Calu3 (cell line): ENCODE measurements around the gene OGFOD3. TPM values are rescaled to one million over a fixed set of nuclear protein-coding genes. Genes with fewer than 3 reads are reported as not detected.

Experiments used
- BruUV-seq: library from RNA; stranded (reverse); fragments of 400-500 nt; replicated peaks from 2 replicates; lab custom pipeline; 2021; lab: Mats Ljungman, UMichigan
- CTCF ChIA-PET: fragments of 300-600 bp; sonication (Branson Sonifier 250); formaldehyde crosslinking; loops from one replicate; lab custom pipeline; 2022; ENCODE audit warnings: antibody characterized with exemption; lab: Charles Lee
- DNase-seq: peaks from one replicate; pipeline ENCODE4 v3.0.0; 2022
- H3K27ac Mint-ChIP-seq: one replicate; pipeline ENCODE4 v1.8.0; 2022; ENCODE audit warnings: mixed read lengths; ENCODE audit not compliant: unreplicated experiment
- H3K27me3 Mint-ChIP-seq: one replicate; pipeline ENCODE4 v1.8.0; 2022; ENCODE audit warnings: mixed read lengths; ENCODE audit not compliant: unreplicated experiment
- H3K36me3 Mint-ChIP-seq: one replicate; pipeline ENCODE4 v1.8.0; 2022; ENCODE audit warnings: mild to moderate bottlenecking, moderate library complexity, mixed read lengths; ENCODE audit not compliant: insufficient read depth, unreplicated experiment
- H3K4me1 Mint-ChIP-seq: one replicate; pipeline ENCODE4 v1.8.0; 2022; ENCODE audit warnings: mild to moderate bottlenecking, low read depth, mixed read lengths; ENCODE audit not compliant: unreplicated experiment
- H3K4me3 Mint-ChIP-seq: one replicate; pipeline ENCODE4 v1.8.0; 2022; ENCODE audit warnings: mild to moderate bottlenecking, low read depth, moderate library complexity, mixed read lengths; ENCODE audit not compliant: unreplicated experiment
- H3K9me3 Mint-ChIP-seq: one replicate; pipeline ENCODE4 v1.8.0; 2022; ENCODE audit warnings: low read depth, mixed read lengths; ENCODE audit not compliant: unreplicated experiment
- intact Hi-C: fragments of 100-400 bp; cut with micrococcal nuclease; formaldehyde crosslinking; loops from one replicate; pipeline ENCODE4 v1.10.0; 2022; ENCODE audit not compliant: unreplicated experiment
- total RNA-seq: library from RNA; stranded (reverse); gene quantifications from 2 replicates; pipeline ENCODE4 v1.2.3, GENCODE V29; 2022
- TF ChIP-seq, protein P1 (sequence below): fragments of 200-600 bp; IDR thresholded peaks from one replicate; pipeline ENCODE4 v1.8.0; 2022; ENCODE audit warnings: antibody characterized with exemption; ENCODE audit not compliant: unreplicated experiment

The OGFOD3 gene
- total RNA-seq, 1 experiment from 2014 or later, result 29.0 TPM

DNA sequence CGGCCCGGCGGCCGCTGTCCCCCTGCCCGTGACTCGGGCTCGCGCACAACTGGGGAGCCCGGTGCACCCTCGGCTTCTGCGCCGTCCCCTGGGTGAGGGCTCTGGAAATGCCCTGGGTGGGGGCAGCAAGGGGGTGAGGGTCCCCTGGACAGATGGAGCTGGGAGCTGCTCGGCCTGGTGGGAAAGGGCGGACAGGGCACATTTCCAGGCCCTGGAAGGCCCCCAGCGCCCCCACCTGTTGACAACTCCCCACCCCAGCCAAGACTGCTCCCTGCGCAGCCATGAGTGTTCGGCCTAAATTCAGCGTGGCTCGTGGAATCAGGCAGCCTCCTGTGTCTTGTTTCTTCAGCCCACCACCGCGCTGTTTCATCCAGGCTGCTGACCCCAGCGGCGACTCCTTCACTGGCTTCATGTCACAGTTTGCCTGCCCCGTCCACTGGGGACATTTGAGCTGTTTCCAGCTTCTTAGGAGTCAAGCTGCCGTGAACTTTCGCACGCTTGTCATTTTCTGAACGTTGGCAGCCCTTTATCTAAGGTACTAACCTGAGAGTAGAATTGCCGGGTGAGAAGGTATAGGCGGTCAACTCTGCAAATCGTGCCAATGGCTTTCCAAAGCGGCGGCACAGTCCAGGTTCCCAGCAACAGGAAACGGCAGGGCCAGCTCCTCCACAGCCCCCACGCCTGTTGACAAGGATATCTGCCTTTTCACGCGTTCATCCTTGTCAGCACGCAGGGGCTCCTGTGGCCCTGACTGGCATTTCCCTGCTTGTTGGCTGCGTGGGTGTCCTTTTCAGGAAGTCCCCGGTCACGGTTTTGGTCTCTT, 45.9 kb downstream of the OGFOD3 start:
- no peaks in the 10 kb centered on the region for H3K36me3 Mint-ChIP-seq
- no peak overlapping the region for H3K27ac Mint-ChIP-seq
- H3K4me1 Mint-ChIP-seq, result no peaks in the 10 kb centered on the region
- no TSS peak for BruUV-seq
- no peaks in the 10 kb centered on the region for H3K9me3 Mint-ChIP-seq
- H3K27me3 Mint-ChIP-seq, result peaks cover 28% of the 10 kb centered on the region
- no peak overlapping the region for H3K4me3 Mint-ChIP-seq
- DNase-seq, result no peak
- intact Hi-C loops, result no loop called here
- TF ChIP-seq, protein P1, sequence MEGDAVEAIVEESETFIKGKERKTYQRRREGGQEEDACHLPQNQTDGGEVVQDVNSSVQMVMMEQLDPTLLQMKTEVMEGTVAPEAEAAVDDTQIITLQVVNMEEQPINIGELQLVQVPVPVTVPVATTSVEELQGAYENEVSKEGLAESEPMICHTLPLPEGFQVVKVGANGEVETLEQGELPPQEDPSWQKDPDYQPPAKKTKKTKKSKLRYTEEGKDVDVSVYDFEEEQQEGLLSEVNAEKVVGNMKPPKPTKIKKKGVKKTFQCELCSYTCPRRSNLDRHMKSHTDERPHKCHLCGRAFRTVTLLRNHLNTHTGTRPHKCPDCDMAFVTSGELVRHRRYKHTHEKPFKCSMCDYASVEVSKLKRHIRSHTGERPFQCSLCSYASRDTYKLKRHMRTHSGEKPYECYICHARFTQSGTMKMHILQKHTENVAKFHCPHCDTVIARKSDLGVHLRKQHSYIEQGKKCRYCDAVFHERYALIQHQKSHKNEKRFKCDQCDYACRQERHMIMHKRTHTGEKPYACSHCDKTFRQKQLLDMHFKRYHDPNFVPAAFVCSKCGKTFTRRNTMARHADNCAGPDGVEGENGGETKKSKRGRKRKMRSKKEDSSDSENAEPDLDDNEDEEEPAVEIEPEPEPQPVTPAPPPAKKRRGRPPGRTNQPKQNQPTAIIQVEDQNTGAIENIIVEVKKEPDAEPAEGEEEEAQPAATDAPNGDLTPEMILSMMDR, result no peak
- CTCF ChIA-PET, result no interaction called here

DNA sequence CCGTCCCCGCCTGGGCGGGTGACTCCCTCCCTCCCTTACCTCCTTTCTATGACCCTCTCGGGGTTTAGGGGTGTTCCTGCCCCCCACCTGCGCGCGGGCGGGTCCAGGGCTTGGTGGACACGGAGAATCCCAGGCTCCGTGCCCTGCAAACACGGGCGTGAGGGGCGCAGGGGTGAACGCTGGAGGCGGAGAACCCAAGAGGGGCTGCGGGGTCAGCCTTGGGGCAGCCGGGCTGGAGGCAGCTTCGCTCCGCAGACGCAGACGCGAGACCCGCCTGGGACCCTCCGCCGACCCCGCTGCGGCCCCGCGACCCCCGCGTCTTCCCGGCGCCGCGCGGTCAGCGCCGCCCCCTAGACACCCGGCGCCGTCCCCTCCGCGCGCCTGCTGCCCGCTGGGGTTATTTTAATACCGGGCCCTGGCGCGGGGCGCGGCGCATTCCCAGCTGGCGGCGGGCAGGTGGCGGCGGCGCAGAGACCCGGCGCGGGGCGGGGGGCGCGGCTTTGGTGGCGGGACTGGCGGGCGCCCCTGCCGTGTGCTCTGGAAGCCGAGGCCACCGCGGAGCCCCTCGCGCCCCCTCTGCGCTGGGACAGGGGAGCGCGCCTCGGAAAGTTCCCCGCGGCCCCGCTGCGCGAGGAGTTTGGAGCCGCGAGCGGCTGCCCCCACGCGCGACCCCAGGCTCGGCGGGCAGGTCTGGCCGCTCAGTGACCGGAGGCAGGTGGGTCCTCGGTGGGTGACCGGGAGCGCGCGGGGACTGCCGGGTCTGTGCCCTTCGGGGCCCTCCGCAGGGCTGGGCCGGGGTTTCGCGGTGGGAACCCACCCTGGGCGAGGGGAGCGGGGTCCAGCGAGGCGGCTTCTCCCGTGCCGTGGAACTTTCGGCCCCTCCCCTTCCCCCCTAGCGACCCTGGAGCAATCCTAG, 46.8 kb downstream of the OGFOD3 start, which contains the start of gene UTS2R:
Gene UTS2R (plus strand): TSS at position 433 of the 916 bp plus-strand sequence. CDS start 2,560 bp downstream, outside the sequence.
- BruUV-seq, result no TSS peak
- CTCF ChIA-PET, result no interaction called here
- H3K27ac Mint-ChIP-seq, result no peak within 1 kb of the TSS

DNA sequence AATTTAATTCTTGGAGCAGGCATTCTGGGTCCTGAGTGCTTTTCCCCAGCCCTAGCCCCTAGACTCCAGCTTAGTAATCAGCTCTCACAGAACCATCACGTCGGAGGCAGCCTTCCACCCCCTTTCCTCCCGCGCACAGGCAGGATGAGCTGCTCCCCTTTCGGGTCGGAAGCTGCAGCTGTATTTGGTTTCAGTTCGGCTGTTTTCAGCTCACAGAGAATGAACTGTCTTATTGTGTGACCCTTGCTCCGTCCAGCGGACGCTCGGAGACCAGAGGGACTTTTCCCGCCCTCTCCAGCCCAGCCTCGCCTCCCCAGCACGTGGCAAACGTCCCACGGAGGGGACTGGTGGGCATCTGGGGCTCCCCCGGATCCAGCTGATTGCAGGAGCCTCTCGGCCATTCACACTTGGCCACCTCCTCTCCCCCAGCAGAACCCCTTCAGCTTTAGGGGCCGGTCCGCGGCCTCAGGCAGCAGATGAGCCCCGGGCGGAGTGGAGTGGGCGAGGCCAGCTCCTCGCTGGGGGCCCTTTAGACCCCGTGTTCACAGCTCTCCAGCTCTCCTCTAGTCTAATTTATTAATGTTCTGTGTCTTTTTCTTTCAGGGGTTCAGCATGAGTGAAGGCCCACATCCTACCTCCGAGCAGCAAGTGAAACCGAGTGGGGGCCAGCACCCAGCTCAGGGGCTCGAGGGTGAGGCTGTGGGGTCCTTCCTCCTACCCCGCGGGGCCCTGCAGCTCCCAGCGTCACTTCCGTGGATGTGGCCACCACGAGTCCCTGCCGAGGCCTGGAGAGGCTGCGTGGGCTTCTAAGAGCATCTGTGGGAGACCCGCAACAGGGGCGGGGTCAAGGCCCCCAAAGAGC, 47.7 kb downstream of the OGFOD3 start:
- intact Hi-C loops, result no loop called here
- no peaks in the 10 kb centered on the region for H3K4me1 Mint-ChIP-seq
- no peak for DNase-seq
- CTCF ChIA-PET, result no interaction called here
- TF ChIP-seq, protein P1, result no peak
- H3K4me3 Mint-ChIP-seq, result no peak overlapping the region
- H3K36me3 Mint-ChIP-seq, result no peaks in the 10 kb centered on the region
- H3K27me3 Mint-ChIP-seq, result peaks cover 33% of the 10 kb centered on the region
- no peak overlapping the region for H3K27ac Mint-ChIP-seq
- no TSS peak for BruUV-seq
- H3K9me3 Mint-ChIP-seq, result no peaks in the 10 kb centered on the region

More for the DNA sequence above, 46.8 kb downstream of the OGFOD3 start, which contains the start of gene UTS2R:
- TF ChIP-seq, protein P1, result no peak
- Mint-ChIP-seq H3K4me1 (no peaks in the 10 kb centered on the region), H3K36me3 (no peaks in the 10 kb centered on the region), H3K4me3 (no peak within 1 kb of the TSS), H3K27me3 (peaks cover 28% of the 10 kb centered on the region), H3K9me3 (no peaks in the 10 kb centered on the region)
- intact Hi-C loops, result no loop called here
- no peak for DNase-seq

GRCh38 chr17:82369211-82369610, 49.2 kb downstream of the OGFOD3 start:
- CTCF ChIA-PET, result no interaction called here
- Mint-ChIP-seq H3K4me3 (no peak overlapping the region), H3K9me3 (no peaks in the 10 kb centered on the region), H3K4me1 (no peaks in the 10 kb centered on the region), H3K27ac (no peak overlapping the region), H3K36me3 (no peaks in the 10 kb centered on the region), H3K27me3 (peaks cover 48% of the 10 kb centered on the region)
- intact Hi-C loops, result no loop called here
- no TSS peak for BruUV-seq
- TF ChIP-seq, protein P1, result no peak
- DNase-seq, result no peak
